ENCODE data around the gene TDRD15.

DNA sequence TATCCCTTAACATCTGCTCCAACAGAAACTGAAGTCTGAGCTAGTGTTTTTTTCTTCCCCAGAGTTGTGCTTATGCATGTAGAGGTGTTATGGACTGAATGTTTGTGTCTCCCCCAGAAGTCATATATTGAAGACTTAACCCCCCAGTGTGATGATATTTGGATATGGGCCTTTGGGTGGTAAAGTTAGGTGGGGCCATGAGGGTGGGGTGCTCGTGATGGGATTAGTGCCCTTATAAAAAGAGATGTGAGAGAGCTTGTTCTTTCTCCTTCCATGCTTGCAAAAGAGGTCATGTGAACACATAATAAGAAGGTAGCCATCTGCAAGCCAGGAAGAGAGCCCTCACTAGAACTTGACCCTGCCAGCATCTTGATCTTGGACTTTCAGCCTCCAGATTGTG lies 45.5 kb upstream of the TDRD15 start:
- TF ChIP-seq POLR2AphosphoS5 (IDR thresholded peaks at IDR 0.05) (no peak), POLR2A (IDR thresholded peaks at IDR 0.05) (no peak)
- TF ChIP-seq, protein P1, sequence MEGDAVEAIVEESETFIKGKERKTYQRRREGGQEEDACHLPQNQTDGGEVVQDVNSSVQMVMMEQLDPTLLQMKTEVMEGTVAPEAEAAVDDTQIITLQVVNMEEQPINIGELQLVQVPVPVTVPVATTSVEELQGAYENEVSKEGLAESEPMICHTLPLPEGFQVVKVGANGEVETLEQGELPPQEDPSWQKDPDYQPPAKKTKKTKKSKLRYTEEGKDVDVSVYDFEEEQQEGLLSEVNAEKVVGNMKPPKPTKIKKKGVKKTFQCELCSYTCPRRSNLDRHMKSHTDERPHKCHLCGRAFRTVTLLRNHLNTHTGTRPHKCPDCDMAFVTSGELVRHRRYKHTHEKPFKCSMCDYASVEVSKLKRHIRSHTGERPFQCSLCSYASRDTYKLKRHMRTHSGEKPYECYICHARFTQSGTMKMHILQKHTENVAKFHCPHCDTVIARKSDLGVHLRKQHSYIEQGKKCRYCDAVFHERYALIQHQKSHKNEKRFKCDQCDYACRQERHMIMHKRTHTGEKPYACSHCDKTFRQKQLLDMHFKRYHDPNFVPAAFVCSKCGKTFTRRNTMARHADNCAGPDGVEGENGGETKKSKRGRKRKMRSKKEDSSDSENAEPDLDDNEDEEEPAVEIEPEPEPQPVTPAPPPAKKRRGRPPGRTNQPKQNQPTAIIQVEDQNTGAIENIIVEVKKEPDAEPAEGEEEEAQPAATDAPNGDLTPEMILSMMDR (IDR thresholded peaks at IDR 0.05) = no peak

Data from upper lobe of left lung (tissue), 4 donors.